ENCODE data around the gene DYSF.

- TF ChIP-seq, protein P1, sequence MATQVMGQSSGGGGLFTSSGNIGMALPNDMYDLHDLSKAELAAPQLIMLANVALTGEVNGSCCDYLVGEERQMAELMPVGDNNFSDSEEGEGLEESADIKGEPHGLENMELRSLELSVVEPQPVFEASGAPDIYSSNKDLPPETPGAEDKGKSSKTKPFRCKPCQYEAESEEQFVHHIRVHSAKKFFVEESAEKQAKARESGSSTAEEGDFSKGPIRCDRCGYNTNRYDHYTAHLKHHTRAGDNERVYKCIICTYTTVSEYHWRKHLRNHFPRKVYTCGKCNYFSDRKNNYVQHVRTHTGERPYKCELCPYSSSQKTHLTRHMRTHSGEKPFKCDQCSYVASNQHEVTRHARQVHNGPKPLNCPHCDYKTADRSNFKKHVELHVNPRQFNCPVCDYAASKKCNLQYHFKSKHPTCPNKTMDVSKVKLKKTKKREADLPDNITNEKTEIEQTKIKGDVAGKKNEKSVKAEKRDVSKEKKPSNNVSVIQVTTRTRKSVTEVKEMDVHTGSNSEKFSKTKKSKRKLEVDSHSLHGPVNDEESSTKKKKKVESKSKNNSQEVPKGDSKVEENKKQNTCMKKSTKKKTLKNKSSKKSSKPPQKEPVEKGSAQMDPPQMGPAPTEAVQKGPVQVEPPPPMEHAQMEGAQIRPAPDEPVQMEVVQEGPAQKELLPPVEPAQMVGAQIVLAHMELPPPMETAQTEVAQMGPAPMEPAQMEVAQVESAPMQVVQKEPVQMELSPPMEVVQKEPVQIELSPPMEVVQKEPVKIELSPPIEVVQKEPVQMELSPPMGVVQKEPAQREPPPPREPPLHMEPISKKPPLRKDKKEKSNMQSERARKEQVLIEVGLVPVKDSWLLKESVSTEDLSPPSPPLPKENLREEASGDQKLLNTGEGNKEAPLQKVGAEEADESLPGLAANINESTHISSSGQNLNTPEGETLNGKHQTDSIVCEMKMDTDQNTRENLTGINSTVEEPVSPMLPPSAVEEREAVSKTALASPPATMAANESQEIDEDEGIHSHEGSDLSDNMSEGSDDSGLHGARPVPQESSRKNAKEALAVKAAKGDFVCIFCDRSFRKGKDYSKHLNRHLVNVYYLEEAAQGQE (IDR thresholded peaks at IDR 0.05; ENCODE audit: low read depth, low read length), result no peak
- TF ChIP-seq MEF2A (IDR thresholded peaks at IDR 0.05; ENCODE audit: borderline replicate concordance, low read depth), result no peak
- TF ChIP-seq CTCF (IDR thresholded peaks at IDR 0.05), result no peak
- no peak for TF ChIP-seq YY1 (IDR thresholded peaks at IDR 0.05; ENCODE audit: low read depth)
- TF ChIP-seq PBX3 (IDR thresholded peaks at IDR 0.05), result no peak
Measured at GRCh38 chr2:71690876-71691475, 237.6 kb downstream of the DYSF start.
